Erythroblast (primary cell): ENCODE results near the gene PRICKLE3.

Experiments used
- DNase-seq, 2 experiments: peaks; one replicate each; lab custom pipeline; 2025; lab: John Stamatoyannopoulos, UW
- GATA1 ChIP-seq: IDR thresholded peaks from 2 replicates; pipeline ENCODE4 v1.6.1; 2011; ENCODE audit warnings: low read depth, mild to moderate bottlenecking, control low read depth, low read length, moderate library complexity
- POLR2A ChIP-seq: IDR thresholded peaks from 2 replicates; pipeline ENCODE4 v1.6.1; 2011; ENCODE audit warnings: mild to moderate bottlenecking, low read length

PRICKLE3 gene

GRCh38 chrX:49198540-49199314 lies 12.6 kb upstream of the PRICKLE3 start:
- TF ChIP-seq POLR2A (no peak), GATA1 (no peak)
- no peak for DNase-seq

- TF ChIP-seq GATA1, result no peak
- TF ChIP-seq POLR2A, result no peak
- no peak for DNase-seq
Measured at GRCh38 chrX:49197543-49198087, 11.4 kb upstream of the PRICKLE3 start.

GRCh38 chrX:49193542-49193964 lies 7.4 kb upstream of the PRICKLE3 start:
- no peak for DNase-seq
- TF ChIP-seq POLR2A, result no peak
- no peak for TF ChIP-seq GATA1

- DNase-seq, result peak; percentile 36 to 60
- TF ChIP-seq POLR2A (no peak), GATA1 (no peak)
Measured at GRCh38 chrX:49192722-49193328, 6.7 kb upstream of the PRICKLE3 start.

GRCh38 chrX:49191574-49192011 lies 5.4 kb upstream of the PRICKLE3 start:
- TF ChIP-seq GATA1, result no peak
- no peak for TF ChIP-seq POLR2A
- no peak for DNase-seq

GRCh38 chrX:49190821-49191573 lies 4.8 kb upstream of the PRICKLE3 start:
- DNase-seq, result peak; percentile 97 to 99
- TF ChIP-seq GATA1 (no peak), POLR2A (peak; percentile 75)

GRCh38 chrX:49189606-49190005 lies 3.4 kb upstream of the PRICKLE3 start:
- TF ChIP-seq GATA1 (no peak), POLR2A (no peak)
- no peak for DNase-seq

GRCh38 chrX:49188468-49189076 lies 2.4 kb upstream of the PRICKLE3 start:
- no peak for DNase-seq
- TF ChIP-seq POLR2A, result no peak
- TF ChIP-seq GATA1, result no peak

GRCh38 chrX:49187526-49187925 lies 1.4 kb upstream of the PRICKLE3 start:
- TF ChIP-seq GATA1, result no peak
- no peak for TF ChIP-seq POLR2A

GRCh38 chrX:49187028-49187394 lies 838 bp upstream of the PRICKLE3 start:
- no peak for DNase-seq
- TF ChIP-seq GATA1 (no peak), POLR2A (no peak)

More at GRCh38 chrX:49187526-49187925, 1.4 kb upstream of the PRICKLE3 start:
- DNase-seq, result no peak

GRCh38 chrX:49184294-49185281 lies 1.6 kb downstream of the PRICKLE3 start:
- peak; percentile 52 to 63 for DNase-seq
- TF ChIP-seq POLR2A (no peak), GATA1 (no peak)

- TF ChIP-seq POLR2A (no peak), GATA1 (no peak)
- DNase-seq, result no peak
Measured at GRCh38 chrX:49183701-49184281, 2.4 kb downstream of the PRICKLE3 start.
